Mammary epithelial cell (primary cell): ENCODE measurements around the gene TMTC2.

Experiments used
- EZH2 ChIP-seq: IDR thresholded peaks from 2 replicates; pipeline ENCODE4 v1.6.1; 2012; ENCODE audit warnings: low read length, inconsistent platforms, borderline replicate concordance
- TF ChIP-seq, protein P1 (sequence below), 2 donors: IDR thresholded peaks in 1 of 2; conservative IDR thresholded peaks in 1 of 2; 2 replicates each; pipeline ENCODE4 v1.5.1; 2011 to 2012; ENCODE audit warnings: inconsistent platforms in 2 of 2, low read length in 2 of 2, mild to moderate bottlenecking in 2 of 2, control low read depth in 1 of 2, low read depth in 1 of 2; ENCODE audit not compliant: insufficient read depth in 1 of 2; ENCODE audit errors: extremely low read depth in 1 of 2

DNA sequence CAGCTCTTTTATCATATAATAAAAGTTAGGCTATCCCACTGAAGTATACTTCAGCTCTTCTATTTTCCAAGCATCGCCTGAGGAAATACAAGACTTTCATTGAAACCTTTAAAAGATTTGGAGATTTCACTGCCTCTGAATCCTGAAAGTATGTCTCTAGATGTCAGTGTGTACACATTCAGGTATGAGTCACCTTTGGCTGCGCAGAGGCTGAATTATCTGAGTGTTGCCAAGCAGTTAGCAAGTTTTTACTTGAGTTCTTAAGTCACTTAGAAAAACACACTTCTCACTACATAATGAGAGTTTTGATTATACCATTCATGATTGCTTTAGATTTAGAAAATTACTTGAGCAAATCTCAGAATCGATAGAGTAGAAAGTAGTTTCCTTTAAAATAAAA, 210.3 kb downstream of the TMTC2 start:
- TF ChIP-seq, protein P1, sequence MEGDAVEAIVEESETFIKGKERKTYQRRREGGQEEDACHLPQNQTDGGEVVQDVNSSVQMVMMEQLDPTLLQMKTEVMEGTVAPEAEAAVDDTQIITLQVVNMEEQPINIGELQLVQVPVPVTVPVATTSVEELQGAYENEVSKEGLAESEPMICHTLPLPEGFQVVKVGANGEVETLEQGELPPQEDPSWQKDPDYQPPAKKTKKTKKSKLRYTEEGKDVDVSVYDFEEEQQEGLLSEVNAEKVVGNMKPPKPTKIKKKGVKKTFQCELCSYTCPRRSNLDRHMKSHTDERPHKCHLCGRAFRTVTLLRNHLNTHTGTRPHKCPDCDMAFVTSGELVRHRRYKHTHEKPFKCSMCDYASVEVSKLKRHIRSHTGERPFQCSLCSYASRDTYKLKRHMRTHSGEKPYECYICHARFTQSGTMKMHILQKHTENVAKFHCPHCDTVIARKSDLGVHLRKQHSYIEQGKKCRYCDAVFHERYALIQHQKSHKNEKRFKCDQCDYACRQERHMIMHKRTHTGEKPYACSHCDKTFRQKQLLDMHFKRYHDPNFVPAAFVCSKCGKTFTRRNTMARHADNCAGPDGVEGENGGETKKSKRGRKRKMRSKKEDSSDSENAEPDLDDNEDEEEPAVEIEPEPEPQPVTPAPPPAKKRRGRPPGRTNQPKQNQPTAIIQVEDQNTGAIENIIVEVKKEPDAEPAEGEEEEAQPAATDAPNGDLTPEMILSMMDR (conservative IDR thresholded peaks at IDR 0.05 in 1 of 2, IDR thresholded peaks at IDR 0.05 in 1 of 2; ENCODE audit: extremely low read depth in 1 of 2, insufficient read depth in 1 of 2, low read depth in 1 of 2, low read length in 2 of 2), result peak in 1 of 2 donors; percentile 30
- no peak for TF ChIP-seq EZH2
